Neural progenitor cell (in vitro differentiated cells): ENCODE measurements around the gene LGR4. TPM values are rescaled to one million over a fixed set of nuclear protein-coding genes. Genes with fewer than 3 reads are reported as not detected.

ENCODE experiments used
- DNase-seq: peaks from one replicate; pipeline ENCODE4 v3.0.0-alpha.2; 2016; ENCODE audit warnings: low spot score
- H2AFZ ChIP-seq: fragments of 200-600 bp; sonication (generic); replicated peaks from 2 replicates; pipeline ENCODE4 v1.6.1; 2016; ENCODE audit warnings: antibody characterized with exemption
- H3F3A ChIP-seq: fragments of 200-600 bp; sonication (generic); 2 replicates; pipeline ENCODE4 v1.6.1; 2016; ENCODE audit warnings: antibody characterized with exemption, low read depth
- H3K27ac ChIP-seq: fragments of 200-600 bp; sonication (generic); 2 replicates; pipeline ENCODE4 v1.5.1; 2016; ENCODE audit warnings: mild to moderate bottlenecking
- H3K27me3 ChIP-seq: fragments of 200-600 bp; sonication (generic); 2 replicates; pipeline ENCODE4 v1.6.1; 2016; ENCODE audit warnings: mild to moderate bottlenecking, moderate library complexity
- H3K36me3 ChIP-seq: fragments of 200-600 bp; sonication (generic); 2 replicates; pipeline ENCODE4 v1.5.1; 2016
- H3K4me1 ChIP-seq: fragments of 200-600 bp; sonication (generic); 2 replicates; pipeline ENCODE4 v1.6.1; 2016; ENCODE audit warnings: mixed run types
- H3K4me2 ChIP-seq: fragments of 200-600 bp; sonication (generic); 2 replicates; pipeline ENCODE4 v1.6.1; 2016
- H3K4me3 ChIP-seq: fragments of 200-600 bp; sonication (generic); 2 replicates; pipeline ENCODE4 v1.5.1; 2016
- H3K79me2 ChIP-seq: fragments of 200-600 bp; sonication (generic); 2 replicates; pipeline ENCODE4 v1.6.1; 2016; ENCODE audit warnings: low read depth
- H3K9ac ChIP-seq: fragments of 200-600 bp; sonication (generic); 2 replicates; pipeline ENCODE4 v1.6.1; 2016
- H3K9me3 ChIP-seq: fragments of 200-600 bp; sonication (generic); 2 replicates; pipeline ENCODE4 v1.5.1; 2016; ENCODE audit warnings: low read depth
- H4K20me1 ChIP-seq: fragments of 200-600 bp; sonication (generic); 2 replicates; pipeline ENCODE4 v1.6.1; 2016; ENCODE audit warnings: low read depth
- H3K27ac Mint-ChIP-seq: 3 replicates; pipeline ENCODE4 v1.8.0; 2021; ENCODE audit warnings: mixed read lengths
- H3K27me3 Mint-ChIP-seq: 2 replicates; pipeline ENCODE4 v1.8.0; 2022; ENCODE audit warnings: low read depth, mild to moderate bottlenecking, inconsistent platforms, moderate library complexity, mixed read lengths; ENCODE audit not compliant: insufficient read depth
- H3K36me3 Mint-ChIP-seq: 3 replicates; pipeline ENCODE4 v1.8.0; 2021; ENCODE audit warnings: mixed read lengths
- H3K4me1 Mint-ChIP-seq: 3 replicates; pipeline ENCODE4 v1.8.0; 2021; ENCODE audit warnings: mixed read lengths
- H3K4me3 Mint-ChIP-seq: 3 replicates; pipeline ENCODE4 v1.8.0; 2021; ENCODE audit warnings: mild to moderate bottlenecking, moderate library complexity, mixed read lengths
- H3K9me3 Mint-ChIP-seq: 3 replicates; pipeline ENCODE4 v1.8.0; 2020; ENCODE audit warnings: mixed read lengths
- EZH2 ChIP-seq: fragments of 200-600 bp; sonication (generic); IDR thresholded peaks from 2 replicates; pipeline ENCODE4 v1.6.1; 2017; ENCODE audit warnings: antibody characterized with exemption, mild to moderate bottlenecking, moderate library complexity
- EZH2phosphoT487 ChIP-seq: fragments of 200-600 bp; sonication (generic); IDR thresholded peaks from 2 replicates; pipeline ENCODE4 v1.6.1; 2017; ENCODE audit warnings: antibody characterized with exemption
- total RNA-seq: library from RNA; depleted of rRNA; stranded (reverse); fragments of >200 nt; gene quantifications from 2 replicates; pipeline ENCODE4 v1.2.3, GENCODE V29; 2015; ENCODE audit warnings: low replicate concordance
- TF ChIP-seq, protein P1 (sequence below): fragments of 200-600 bp; sonication (generic); IDR thresholded peaks from 2 replicates; pipeline ENCODE4 v1.5.1; 2017; ENCODE audit warnings: antibody characterized with exemption, mild to moderate bottlenecking

Gene LGR4
- total RNA-seq, 1 donor from 2014 or later, result 274 TPM

DNA sequence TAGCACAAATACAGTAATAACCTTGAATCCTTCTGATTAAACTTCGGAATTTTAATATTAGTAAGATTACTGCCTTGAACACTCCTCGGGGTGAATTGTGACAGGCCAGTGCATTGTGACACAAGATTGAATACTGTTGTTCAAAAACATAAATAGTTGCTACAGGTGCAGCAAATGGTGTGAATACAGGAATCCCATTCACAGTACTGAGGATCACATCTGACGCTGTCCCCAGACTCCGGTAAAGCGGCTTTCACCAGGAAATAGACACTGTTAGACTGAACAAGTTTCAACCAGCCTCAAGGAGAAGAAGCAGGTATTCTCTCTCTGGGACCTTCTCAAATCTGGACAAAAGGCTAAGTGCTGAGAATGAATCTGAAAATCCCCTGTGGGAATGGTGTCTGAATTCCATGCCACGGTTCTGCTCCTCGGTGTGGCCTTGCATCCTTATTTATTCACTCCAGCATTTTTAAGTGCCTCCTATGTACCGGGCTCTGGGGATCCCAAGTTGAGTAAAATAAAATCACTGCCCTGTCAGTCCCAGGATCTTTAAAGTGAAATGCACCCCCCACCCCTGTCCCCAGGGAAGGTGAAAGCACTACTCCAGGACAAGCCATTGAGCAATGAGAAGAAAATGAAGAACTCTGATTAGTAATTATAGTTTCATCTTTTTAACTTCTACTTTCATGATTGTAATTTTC, 3.4 kb downstream of the LGR4 start:
- Histone ChIP-seq H3K4me3 (peak overlapping the region; percentile 85), H3K27me3 (no peaks in the 10 kb centered on the region), H2AFZ (no peak overlapping the region), H3K9ac (peak overlapping the region; percentile 54), H3K9me3 (no peaks in the 10 kb centered on the region), H3K79me2 (peaks cover 95% of the 10 kb centered on the region), H3K4me1 (peaks cover 51% of the 10 kb centered on the region), H3K36me3 (no peaks in the 10 kb centered on the region), H4K20me1 (peaks cover 77% of the 10 kb centered on the region), H3K27ac (peak overlapping the region; percentile 8), H3F3A (peaks cover 23% of the 10 kb centered on the region), H3K4me2 (peak overlapping the region; percentile 95)
- H3K4me3 Mint-ChIP-seq, result peak overlapping the region; percentile 86
- no peak for TF ChIP-seq EZH2
- TF ChIP-seq, protein P1, sequence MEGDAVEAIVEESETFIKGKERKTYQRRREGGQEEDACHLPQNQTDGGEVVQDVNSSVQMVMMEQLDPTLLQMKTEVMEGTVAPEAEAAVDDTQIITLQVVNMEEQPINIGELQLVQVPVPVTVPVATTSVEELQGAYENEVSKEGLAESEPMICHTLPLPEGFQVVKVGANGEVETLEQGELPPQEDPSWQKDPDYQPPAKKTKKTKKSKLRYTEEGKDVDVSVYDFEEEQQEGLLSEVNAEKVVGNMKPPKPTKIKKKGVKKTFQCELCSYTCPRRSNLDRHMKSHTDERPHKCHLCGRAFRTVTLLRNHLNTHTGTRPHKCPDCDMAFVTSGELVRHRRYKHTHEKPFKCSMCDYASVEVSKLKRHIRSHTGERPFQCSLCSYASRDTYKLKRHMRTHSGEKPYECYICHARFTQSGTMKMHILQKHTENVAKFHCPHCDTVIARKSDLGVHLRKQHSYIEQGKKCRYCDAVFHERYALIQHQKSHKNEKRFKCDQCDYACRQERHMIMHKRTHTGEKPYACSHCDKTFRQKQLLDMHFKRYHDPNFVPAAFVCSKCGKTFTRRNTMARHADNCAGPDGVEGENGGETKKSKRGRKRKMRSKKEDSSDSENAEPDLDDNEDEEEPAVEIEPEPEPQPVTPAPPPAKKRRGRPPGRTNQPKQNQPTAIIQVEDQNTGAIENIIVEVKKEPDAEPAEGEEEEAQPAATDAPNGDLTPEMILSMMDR, result no peak
- TF ChIP-seq EZH2phosphoT487, result no peak
- no peak overlapping the region for H3K27ac Mint-ChIP-seq
- H3K4me1 Mint-ChIP-seq, result peaks cover 69% of the 10 kb centered on the region
- H3K9me3 Mint-ChIP-seq, result peaks cover 3% of the 10 kb centered on the region
- peaks cover 2% of the 10 kb centered on the region for H3K36me3 Mint-ChIP-seq
- peak; percentile 36 for DNase-seq
- peaks cover 20% of the 10 kb centered on the region for H3K27me3 Mint-ChIP-seq

DNA sequence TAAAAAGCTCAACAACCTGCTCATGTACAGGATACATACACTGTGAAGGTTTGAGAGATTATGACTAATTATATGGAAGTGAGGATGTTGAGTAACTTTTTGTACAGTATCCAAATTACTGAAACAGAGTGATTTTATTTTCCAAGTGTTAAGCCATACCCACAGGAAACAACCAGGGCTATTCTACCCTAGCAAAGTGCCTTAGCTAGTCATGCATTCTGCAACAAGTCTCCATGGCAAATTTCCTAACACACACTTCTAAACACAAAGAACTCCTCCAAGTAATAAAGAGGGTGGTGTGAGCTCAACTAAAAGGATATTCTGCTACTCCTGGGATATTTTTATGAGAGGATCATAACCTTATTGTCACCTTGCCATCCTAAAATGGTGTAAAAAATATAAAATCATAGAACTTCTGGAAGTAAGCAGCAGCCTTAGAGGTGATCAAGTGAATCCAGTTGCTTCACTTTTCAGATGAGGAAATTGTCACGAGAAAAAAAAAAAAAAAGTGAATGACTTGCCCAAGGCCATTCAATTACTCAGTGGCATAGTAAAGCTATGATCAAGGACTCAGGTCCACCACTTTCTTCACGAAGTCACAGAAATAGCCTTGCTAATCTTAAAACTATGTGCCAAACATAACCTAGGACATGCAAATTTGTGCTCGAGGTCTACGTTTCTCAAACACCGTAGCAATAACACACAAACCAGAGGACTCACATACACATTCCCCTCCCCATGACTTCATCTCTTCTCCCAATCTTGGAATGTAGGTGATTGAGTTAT, 4.2 kb downstream of the LGR4 start:
- no peak for TF ChIP-seq EZH2phosphoT487
- no peak for TF ChIP-seq EZH2
- TF ChIP-seq, protein P1, result no peak
- Mint-ChIP-seq H3K36me3 (peaks cover 2% of the 10 kb centered on the region), H3K4me1 (peaks cover 70% of the 10 kb centered on the region), H3K9me3 (peaks cover 3% of the 10 kb centered on the region), H3K4me3 (peak overlapping the region; percentile 86), H3K27ac (no peak overlapping the region), H3K27me3 (peaks cover 19% of the 10 kb centered on the region)
- Histone ChIP-seq H3K4me1 (peaks cover 54% of the 10 kb centered on the region), H2AFZ (no peak overlapping the region), H3K27ac (peak overlapping the region; percentile 19), H3K9ac (peak overlapping the region; percentile 54), H3K79me2 (peaks cover 96% of the 10 kb centered on the region), H4K20me1 (peaks cover 84% of the 10 kb centered on the region), H3K36me3 (no peaks in the 10 kb centered on the region), H3K27me3 (no peaks in the 10 kb centered on the region), H3K4me2 (peak overlapping the region; percentile 95), H3F3A (peaks cover 19% of the 10 kb centered on the region), H3K9me3 (no peaks in the 10 kb centered on the region), H3K4me3 (peak overlapping the region; percentile 85)
- DNase-seq, result no peak

DNA sequence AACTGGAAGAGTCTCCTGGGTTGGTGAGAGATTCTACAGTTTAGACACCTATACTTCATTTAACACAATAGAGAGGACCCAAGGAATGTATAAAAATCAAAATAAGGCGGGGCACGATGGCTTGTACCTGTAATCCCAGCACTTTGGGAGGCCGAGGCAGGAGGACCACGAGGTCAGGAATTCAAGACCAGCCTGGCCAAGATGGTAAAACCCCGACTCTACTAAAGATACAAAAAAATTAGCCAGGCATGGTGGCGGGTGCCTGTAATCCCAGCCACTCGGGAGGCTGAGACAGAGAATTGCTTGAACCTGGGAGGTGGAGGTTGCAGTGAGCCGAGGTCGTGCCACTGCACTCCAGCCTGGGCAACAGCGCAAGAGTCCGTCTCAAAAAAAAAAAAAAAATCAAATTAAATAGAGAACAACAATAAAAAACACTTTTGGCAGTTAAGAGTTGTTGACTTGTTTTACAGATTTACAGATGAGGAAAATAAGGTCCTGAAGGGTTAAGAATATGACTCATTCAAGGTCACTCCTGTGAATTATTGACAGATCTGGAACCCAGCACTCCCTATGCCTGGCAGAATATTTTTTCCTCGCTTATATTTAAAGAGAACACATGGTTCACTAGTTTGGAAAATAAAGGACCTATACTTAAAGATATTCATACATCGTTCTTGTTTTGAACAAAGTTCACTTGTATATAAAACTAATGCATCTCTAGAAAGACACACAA, 5.2 kb downstream of the LGR4 start:
- TF ChIP-seq EZH2phosphoT487 (no peak), EZH2 (no peak)
- TF ChIP-seq, protein P1, result no peak
- Histone ChIP-seq H3F3A (peaks cover 16% of the 10 kb centered on the region), H3K9ac (no peak overlapping the region), H3K4me1 (peaks cover 55% of the 10 kb centered on the region), H3K27me3 (no peaks in the 10 kb centered on the region), H2AFZ (no peak overlapping the region), H4K20me1 (peaks cover 95% of the 10 kb centered on the region), H3K4me3 (peak overlapping the region; percentile 85), H3K27ac (no peak overlapping the region), H3K79me2 (peaks cover 100% of the 10 kb centered on the region), H3K4me2 (peak overlapping the region; percentile 95), H3K36me3 (no peaks in the 10 kb centered on the region), H3K9me3 (no peaks in the 10 kb centered on the region)
- Mint-ChIP-seq H3K4me1 (peaks cover 64% of the 10 kb centered on the region), H3K4me3 (no peak overlapping the region), H3K36me3 (peaks cover 2% of the 10 kb centered on the region), H3K9me3 (no peaks in the 10 kb centered on the region), H3K27me3 (peaks cover 16% of the 10 kb centered on the region), H3K27ac (no peak overlapping the region)
- DNase-seq, result no peak
